HEK293 (cell line): Measurements from ENCODE around the gene DIPK2B.

Experiments used
- CTCF ChIA-PET: fragments of 350-600 bp; formaldehyde crosslinking; extraction: SDS; loops from one replicate; lab custom pipeline; 2021; ENCODE audit warnings: antibody characterized with exemption; lab: Yijun Ruan, JAX
- POLR2A ChIA-PET: fragments of 300-600 bp; formaldehyde crosslinking; extraction: SDS; loops from one replicate; lab custom pipeline; 2020; ENCODE audit warnings: antibody characterized with exemption, inconsistent platforms; lab: Yijun Ruan, JAX
- H3K27ac ChIP-seq: fragments of 200-500 bp; sonication (Bioruptor generic); 2 replicates; pipeline ENCODE4 v1.5.1; 2014; ENCODE audit warnings: low read depth, low read length, control low read depth, inconsistent platforms; ENCODE audit errors: extremely low read depth
- H3K36me3 ChIP-seq, 2 experiments: fragments of 200-500 bp in 1 of 2; sonication (Bioruptor generic) in 1 of 2; 1 replicate in 1 of 2; 2 replicates in 1 of 2; pipeline ENCODE4 v1.5.1; 2014 to 2017; ENCODE audit warnings: inconsistent platforms in 2 of 2, low read length in 2 of 2; ENCODE audit not compliant: control insufficient read depth in 2 of 2, insufficient read depth in 1 of 2
- H3K4me1 ChIP-seq: fragments of 200-500 bp; sonication (Bioruptor generic); 2 replicates; pipeline ENCODE4 v1.5.1; 2014; ENCODE audit warnings: mild to moderate bottlenecking, low read length, inconsistent platforms; ENCODE audit not compliant: control insufficient read depth, insufficient read depth
- H3K4me3 ChIP-seq: 2 replicates; pipeline ENCODE4 v1.5.1; 2011; ENCODE audit warnings: low read depth, mild to moderate bottlenecking, control low read depth, low read length, moderate library complexity
- H3K9me3 ChIP-seq: fragments of 200-500 bp; sonication (Bioruptor generic); 2 replicates; pipeline ENCODE4 v1.5.1; 2014; ENCODE audit warnings: low read depth, low read length, inconsistent platforms; ENCODE audit not compliant: control insufficient read depth, insufficient read depth
- AEBP2 ChIP-seq: fragments of 450-650 bp; formaldehyde crosslinking; IDR thresholded peaks from 2 replicates; pipeline ENCODE4 v1.5.1; 2016; ENCODE audit warnings: missing biosample characterization, missing genetic modification characterization, borderline replicate concordance
- ATF2 ChIP-seq: fragments of 450-650 bp; formaldehyde crosslinking; IDR thresholded peaks from 2 replicates; pipeline ENCODE4 v1.5.1; 2016; ENCODE audit warnings: missing biosample characterization, missing genetic modification characterization, low read depth
- ELK4 ChIP-seq: IDR thresholded peaks from 2 replicates; pipeline ENCODE4 v1.6.1; 2011; ENCODE audit warnings: mild to moderate bottlenecking, low read depth, low read length, borderline replicate concordance
- GLI4 ChIP-seq: fragments of 450-650 bp; formaldehyde crosslinking; IDR thresholded peaks from 2 replicates; pipeline ENCODE4 v1.5.1; 2016; ENCODE audit warnings: missing biosample characterization, missing genetic modification characterization
- GLIS2 ChIP-seq: fragments of 450-650 bp; formaldehyde crosslinking; IDR thresholded peaks from 2 replicates; pipeline ENCODE4 v1.5.1; 2016; ENCODE audit warnings: missing biosample characterization, missing genetic modification characterization
- HIC1 ChIP-seq: fragments of 450-650 bp; formaldehyde crosslinking; IDR thresholded peaks from 2 replicates; pipeline ENCODE4 v1.5.1; 2016; ENCODE audit warnings: missing biosample characterization, missing genetic modification characterization
- MZF1 ChIP-seq: fragments of 450-650 bp; formaldehyde crosslinking; IDR thresholded peaks from 2 replicates; pipeline ENCODE4 v1.5.1; 2017; ENCODE audit warnings: missing biosample characterization, missing genetic modification characterization, borderline replicate concordance
- REST ChIP-seq: fragments of 450-650 bp; formaldehyde crosslinking; IDR thresholded peaks from 2 replicates; pipeline ENCODE4 v1.5.1; 2016; ENCODE audit warnings: missing biosample characterization, missing genetic modification characterization
- SCRT1 ChIP-seq: fragments of 450-650 bp; formaldehyde crosslinking; IDR thresholded peaks from 2 replicates; pipeline ENCODE4 v1.5.1; 2016; ENCODE audit warnings: missing biosample characterization, missing genetic modification characterization, borderline replicate concordance
- ZBTB49 ChIP-seq: fragments of 450-650 bp; formaldehyde crosslinking; IDR thresholded peaks from 2 replicates; pipeline ENCODE4 v1.5.1; 2016; ENCODE audit warnings: missing biosample characterization, missing genetic modification characterization, low read depth
- ZNF18 ChIP-seq: fragments of 450-650 bp; formaldehyde crosslinking; IDR thresholded peaks from 2 replicates; pipeline ENCODE4 v1.5.1; 2016; ENCODE audit warnings: missing biosample characterization, missing genetic modification characterization
- ZNF391 ChIP-seq: fragments of 450-650 bp; formaldehyde crosslinking; IDR thresholded peaks from 2 replicates; pipeline ENCODE4 v1.5.1; 2016; ENCODE audit warnings: low read depth, missing biosample characterization, missing genetic modification characterization, borderline replicate concordance
- ZNF621 ChIP-seq: fragments of 450-650 bp; formaldehyde crosslinking; IDR thresholded peaks from 2 replicates; pipeline ENCODE4 v1.5.1; 2017; ENCODE audit warnings: missing biosample characterization, missing genetic modification characterization
- ZNF624 ChIP-seq: fragments of 450-650 bp; formaldehyde crosslinking; IDR thresholded peaks from 2 replicates; pipeline ENCODE4 v1.5.1; 2017; ENCODE audit warnings: missing biosample characterization, missing genetic modification characterization
- ZNF658 ChIP-seq: fragments of 450-650 bp; formaldehyde crosslinking; IDR thresholded peaks from 2 replicates; pipeline ENCODE4; 2016; ENCODE audit warnings: missing biosample characterization, missing genetic modification characterization
- ZNF701 ChIP-seq: fragments of 450-650 bp; formaldehyde crosslinking; IDR thresholded peaks from 2 replicates; pipeline ENCODE4 v1.5.1; 2016; ENCODE audit warnings: missing biosample characterization, missing genetic modification characterization
- ZNF837 ChIP-seq: fragments of 450-650 bp; formaldehyde crosslinking; IDR thresholded peaks from 2 replicates; pipeline ENCODE4 v1.5.1; 2016; ENCODE audit warnings: missing biosample characterization, missing genetic modification characterization

The DIPK2B gene

GRCh38 chrX:45228126-45228525 lies 27.4 kb upstream of the DIPK2B start:
- TF ChIP-seq HIC1 (tag by site-specific recombination): no peak
- TF ChIP-seq SCRT1 (tag by site-specific recombination): no peak
- no peak for TF ChIP-seq AEBP2 (tag by site-specific recombination)
- TF ChIP-seq ZNF837 (tag by site-specific recombination): no peak
- no peak for TF ChIP-seq ZNF18 (tag by site-specific recombination)
- no peak for TF ChIP-seq ZBTB49 (tag by site-specific recombination)
- no peak for TF ChIP-seq ZNF621 (tag by site-specific recombination)
- no peak for TF ChIP-seq MZF1 (tag by site-specific recombination)
- no peak for TF ChIP-seq ZNF701 (tag by site-specific recombination)
- TF ChIP-seq GLIS2 (tag by site-specific recombination): no peak
- no peak for TF ChIP-seq GLI4 (tag by site-specific recombination)
- no peaks in the 10 kb centered on the region for H3K36me3 ChIP-seq
- POLR2A ChIA-PET: no interaction called here
- no peak overlapping the region for H3K4me3 ChIP-seq
- H3K27ac ChIP-seq: no peak overlapping the region
- no peaks in the 10 kb centered on the region for H3K9me3 ChIP-seq
- H3K4me1 ChIP-seq: no peaks in the 10 kb centered on the region
- CTCF ChIA-PET: interaction anchor here (0.6 kb wide), 2 partner anchors 677 to 824 kb away, joined by 3 to 5 read pairs; no protein-coding TSS in a partner anchor

- Histone ChIP-seq H3K9me3 (no peaks in the 10 kb centered on the region; the same call in 1 of the 2 replicates), H3K4me1 (no peaks in the 10 kb centered on the region), H3K4me3 (no peak overlapping the region), H3K36me3 (no peaks in the 10 kb centered on the region), H3K27ac (no peak overlapping the region)
- CTCF ChIA-PET: interaction anchor here (1.0 kb wide), 1 partner anchor 22 kb away, joined by 3 read pairs; no protein-coding TSS in a partner anchor
- POLR2A ChIA-PET: no interaction called here
- TF ChIP-seq ZNF391 (tag by site-specific recombination): no peak
- TF ChIP-seq ZNF624: no peak
- no peak for TF ChIP-seq REST
- TF ChIP-seq ELK4: no peak
- no peak for TF ChIP-seq ATF2 (tag by site-specific recombination)
- TF ChIP-seq ZNF658 (tag by site-specific recombination): no peak
These were observed 7.6 kb upstream of the DIPK2B start for GRCh38 chrX:45208121-45208856.
